LNCaP clone FGC (cell line): Measurements from ENCODE around the gene GID8.

Experiments
- DNase-seq: peaks from one replicate; pipeline ENCODE4 v3.0.0-alpha.2; 2011; ENCODE audit warnings: low read depth
- H3K4me3 ChIP-seq: 2 replicates; pipeline ENCODE4 v1.5.1; 2011; ENCODE audit warnings: mild to moderate bottlenecking, low read depth, low read length, control low read depth
- TF ChIP-seq, protein P1 (sequence below): IDR thresholded peaks from 2 replicates; pipeline ENCODE4 v1.5.1; 2012; ENCODE audit warnings: mild to moderate bottlenecking; ENCODE audit not compliant: control insufficient read depth, insufficient read depth; ENCODE audit errors: extremely low read depth

Gene GID8

DNA sequence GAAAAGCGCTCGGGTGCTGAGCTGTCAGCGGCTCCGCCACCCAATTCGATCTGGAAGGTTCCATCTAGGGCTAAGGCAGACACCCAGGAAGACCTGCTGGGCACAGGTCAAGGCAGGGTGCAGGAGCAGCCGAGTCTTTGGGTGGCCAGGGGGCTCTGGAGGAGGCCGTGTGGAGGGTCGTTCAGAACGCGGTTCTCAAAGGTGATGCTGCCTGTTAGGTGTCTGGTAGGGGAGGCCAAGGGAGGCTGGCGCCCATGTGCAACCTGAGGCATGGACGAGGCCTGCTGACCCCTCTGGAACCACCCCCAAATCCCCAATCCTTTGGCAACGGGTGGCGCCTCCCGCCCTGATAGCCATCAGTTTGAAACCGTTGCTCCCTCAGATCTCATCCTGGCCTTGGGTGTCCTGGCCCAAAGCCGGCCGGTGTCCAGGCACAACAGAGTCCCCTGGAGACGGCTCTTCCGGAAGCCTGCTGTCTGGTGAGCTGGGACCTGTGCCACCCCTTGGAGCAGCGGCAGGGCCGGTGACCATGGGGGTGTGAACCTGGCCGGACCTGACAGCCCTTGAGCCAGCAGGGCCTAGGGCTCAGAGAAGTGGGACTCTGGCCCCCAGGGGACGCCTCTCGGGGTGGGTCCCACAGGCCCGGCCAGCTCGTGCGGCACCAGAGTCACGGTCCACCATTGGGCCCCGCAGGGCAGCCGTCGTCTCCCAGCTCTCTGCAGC is 25.1 kb downstream of the GID8 start:
- TF ChIP-seq, protein P1, sequence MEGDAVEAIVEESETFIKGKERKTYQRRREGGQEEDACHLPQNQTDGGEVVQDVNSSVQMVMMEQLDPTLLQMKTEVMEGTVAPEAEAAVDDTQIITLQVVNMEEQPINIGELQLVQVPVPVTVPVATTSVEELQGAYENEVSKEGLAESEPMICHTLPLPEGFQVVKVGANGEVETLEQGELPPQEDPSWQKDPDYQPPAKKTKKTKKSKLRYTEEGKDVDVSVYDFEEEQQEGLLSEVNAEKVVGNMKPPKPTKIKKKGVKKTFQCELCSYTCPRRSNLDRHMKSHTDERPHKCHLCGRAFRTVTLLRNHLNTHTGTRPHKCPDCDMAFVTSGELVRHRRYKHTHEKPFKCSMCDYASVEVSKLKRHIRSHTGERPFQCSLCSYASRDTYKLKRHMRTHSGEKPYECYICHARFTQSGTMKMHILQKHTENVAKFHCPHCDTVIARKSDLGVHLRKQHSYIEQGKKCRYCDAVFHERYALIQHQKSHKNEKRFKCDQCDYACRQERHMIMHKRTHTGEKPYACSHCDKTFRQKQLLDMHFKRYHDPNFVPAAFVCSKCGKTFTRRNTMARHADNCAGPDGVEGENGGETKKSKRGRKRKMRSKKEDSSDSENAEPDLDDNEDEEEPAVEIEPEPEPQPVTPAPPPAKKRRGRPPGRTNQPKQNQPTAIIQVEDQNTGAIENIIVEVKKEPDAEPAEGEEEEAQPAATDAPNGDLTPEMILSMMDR = no peak
- DNase-seq = no peak
- no peak overlapping the region for H3K4me3 ChIP-seq

DNA sequence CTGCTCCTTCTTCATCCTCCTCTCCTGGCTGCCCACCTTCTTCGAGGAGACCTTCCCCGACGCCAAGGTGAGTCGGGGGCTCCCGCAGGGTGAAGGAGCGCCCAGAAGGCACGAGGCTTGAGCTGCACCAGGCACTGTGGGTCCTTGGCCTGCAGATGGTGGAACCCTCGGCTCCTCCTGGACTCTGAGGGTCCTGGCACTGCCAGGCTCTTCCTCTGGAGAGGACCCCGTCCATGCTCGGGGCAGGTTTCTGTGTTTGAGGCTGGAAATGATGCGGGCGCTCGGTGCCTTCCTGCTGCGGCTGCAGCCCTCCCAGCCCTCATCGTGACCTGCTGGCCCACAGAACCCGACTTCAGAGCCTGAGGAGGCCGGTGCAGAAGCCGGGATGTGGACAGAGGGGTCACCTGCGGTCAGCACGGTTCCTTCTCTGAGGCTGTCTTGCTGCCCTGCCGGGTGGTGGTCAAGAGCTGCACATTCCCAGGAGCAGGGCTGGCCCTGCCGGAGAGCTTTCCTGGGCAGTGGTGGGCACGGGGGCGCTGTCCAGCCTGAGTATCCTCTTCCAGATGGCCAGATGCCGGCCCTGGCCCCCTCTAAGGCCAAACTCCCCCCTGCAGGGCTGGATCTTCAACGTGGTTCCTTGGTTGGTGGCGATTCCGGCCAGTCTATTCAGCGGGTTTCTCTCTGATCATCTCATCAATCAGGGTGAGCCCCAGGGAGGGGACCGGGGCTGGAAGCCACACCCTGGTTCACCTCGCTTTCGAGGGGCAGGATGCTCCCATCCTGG is 25.9 kb downstream of the GID8 start:
- TF ChIP-seq, protein P1 = no peak
- DNase-seq = no peak
- no peak overlapping the region for H3K4me3 ChIP-seq

DNA sequence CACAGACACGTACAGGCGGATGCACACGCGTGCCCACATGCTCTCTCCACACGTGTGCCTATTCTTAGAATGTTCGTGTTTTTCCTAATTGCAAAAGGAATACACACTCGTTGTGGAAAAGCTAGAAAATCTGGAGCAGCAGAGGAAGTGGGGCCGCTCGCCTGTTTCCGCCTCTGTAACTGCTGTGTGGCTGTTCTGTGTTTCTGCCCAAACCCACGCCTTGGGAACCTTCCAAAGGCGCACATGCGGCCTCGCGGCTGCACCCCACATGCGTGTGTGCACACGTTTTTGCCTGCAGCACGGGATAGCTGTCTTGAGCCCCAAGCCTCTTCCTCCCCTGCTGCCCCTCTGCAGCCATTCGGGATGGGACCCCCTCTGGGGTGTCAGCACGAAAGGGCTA is 26.8 kb downstream of the GID8 start:
- TF ChIP-seq, protein P1 = no peak
- DNase-seq = no peak
- no peak overlapping the region for H3K4me3 ChIP-seq

DNA sequence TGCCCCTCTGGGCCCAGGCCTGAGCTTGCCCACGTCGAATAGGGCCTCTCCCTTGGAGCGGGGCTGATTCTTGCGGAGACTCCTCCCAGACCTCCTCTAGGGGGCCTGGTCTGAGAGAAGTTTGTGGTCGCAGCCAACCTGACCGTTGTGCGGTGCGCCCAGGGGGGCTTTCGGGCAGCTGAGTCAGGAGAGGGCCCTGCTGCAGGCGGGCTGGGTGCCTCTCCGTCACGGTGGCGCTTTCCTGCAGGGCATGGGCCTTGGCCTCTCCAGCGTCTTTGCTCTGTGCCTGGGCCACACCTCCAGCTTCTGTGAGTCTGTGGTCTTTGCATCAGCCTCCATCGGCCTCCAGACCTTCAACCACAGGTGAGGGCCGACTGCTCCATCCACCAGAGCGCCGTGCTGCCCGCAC is 27.4 kb downstream of the GID8 start:
- no peak for DNase-seq
- TF ChIP-seq, protein P1 = no peak
- H3K4me3 ChIP-seq = no peak overlapping the region

DNA sequence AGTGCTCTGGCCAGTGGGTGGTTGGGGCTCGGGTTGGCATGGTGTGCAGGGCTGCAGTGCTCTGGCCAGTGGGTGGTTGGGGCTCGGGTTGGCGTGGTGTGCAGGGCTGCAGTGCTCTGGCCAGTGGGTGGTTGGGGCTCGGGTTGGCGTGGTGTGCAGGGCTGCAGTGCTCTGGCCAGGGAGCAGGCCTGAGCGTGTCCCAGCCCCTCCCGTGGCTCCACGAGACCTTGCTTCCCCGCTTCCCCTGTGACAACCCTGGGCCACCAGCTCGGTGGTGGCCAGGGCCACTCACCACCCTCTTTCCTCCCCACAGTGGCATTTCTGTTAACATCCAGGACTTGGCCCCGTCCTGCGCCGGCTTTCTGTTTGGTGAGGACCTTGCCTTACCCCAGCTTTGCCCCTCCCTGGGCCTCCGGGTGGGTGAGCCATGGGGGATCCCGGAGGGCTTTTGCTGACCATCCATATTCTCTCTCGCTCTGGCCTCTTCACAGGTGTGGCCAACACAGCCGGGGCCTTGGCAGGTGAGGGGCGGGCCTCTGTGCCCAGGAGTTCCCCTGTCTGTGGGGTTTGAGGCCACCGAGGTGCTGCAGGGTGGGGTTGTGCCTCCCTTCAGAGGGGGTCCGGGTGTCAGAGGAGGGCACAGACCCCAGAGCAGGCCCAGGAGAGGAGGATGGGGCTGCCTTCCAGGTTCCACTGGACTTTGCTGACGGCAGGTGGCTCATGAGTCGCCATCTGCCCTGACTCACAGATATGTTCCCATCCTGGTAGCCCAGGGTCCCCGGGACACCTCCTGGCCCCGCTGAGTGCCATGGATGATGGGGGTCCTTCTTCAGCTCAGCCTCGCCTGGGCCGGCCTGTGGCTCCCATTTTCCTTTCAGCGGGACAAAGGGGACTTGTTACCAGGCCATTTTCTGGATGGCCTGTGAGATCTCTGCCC is 28.5 kb downstream of the GID8 start:
- TF ChIP-seq, protein P1 = no peak
- DNase-seq = no peak
- no peak overlapping the region for H3K4me3 ChIP-seq

DNA sequence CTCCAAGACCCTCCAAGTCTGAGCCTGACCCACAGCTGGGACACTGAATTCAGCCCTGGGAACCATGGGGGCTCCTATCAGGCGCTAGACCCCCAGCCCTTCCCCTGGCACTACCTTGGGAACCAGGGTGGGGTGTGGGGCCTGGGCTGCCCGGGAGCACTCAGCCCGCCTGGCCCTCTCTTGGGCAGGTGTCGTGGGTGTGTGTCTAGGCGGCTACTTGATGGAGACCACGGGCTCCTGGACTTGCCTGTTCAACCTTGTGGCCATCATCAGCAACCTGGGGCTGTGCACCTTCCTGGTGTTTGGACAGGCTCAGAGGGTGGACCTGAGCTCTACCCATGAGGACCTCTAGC is 29.2 kb downstream of the GID8 start:
- no peak overlapping the region for H3K4me3 ChIP-seq
- DNase-seq = no peak

More for the DNA sequence above, 29.2 kb downstream of the GID8 start:
- TF ChIP-seq, protein P1 = no peak
